Chondrocyte (in vitro differentiated cells): Measurements from ENCODE around the gene TMBIM1. TPM values are rescaled to one million over a fixed set of nuclear protein-coding genes. Genes with fewer than 3 reads are reported as not detected.

ENCODE experiments used
- DNase-seq: peaks from one replicate; pipeline ENCODE4 v3.0.0; 2021; ENCODE audit warnings: mixed read lengths, low spot score
- H3K27ac Mint-ChIP-seq: one replicate; pipeline ENCODE4 v1.8.0; 2021; ENCODE audit warnings: mild to moderate bottlenecking, moderate library complexity, mixed read lengths; ENCODE audit not compliant: unreplicated experiment
- H3K27me3 Mint-ChIP-seq: 2 replicates; pipeline ENCODE4 v1.8.0; 2021; ENCODE audit warnings: low read depth, mixed read lengths
- H3K36me3 Mint-ChIP-seq: 2 replicates; pipeline ENCODE4 v1.8.0; 2021; ENCODE audit warnings: low read depth, mixed read lengths
- H3K4me1 Mint-ChIP-seq: 2 replicates; pipeline ENCODE4 v1.8.0; 2021; ENCODE audit warnings: low read depth, mild to moderate bottlenecking, mixed read lengths
- H3K4me3 Mint-ChIP-seq: one replicate; pipeline ENCODE4 v1.8.0; 2021; ENCODE audit warnings: mild to moderate bottlenecking, moderate library complexity, mixed read lengths; ENCODE audit not compliant: unreplicated experiment
- H3K9me3 Mint-ChIP-seq: 2 replicates; pipeline ENCODE4 v1.8.0; 2021; ENCODE audit warnings: low read depth, mixed read lengths
- CTCF ChIP-seq: fragments of 200-600 bp; sonication (generic); IDR thresholded peaks from 2 replicates; pipeline ENCODE4 v1.5.0; 2021; ENCODE audit warnings: antibody characterized with exemption, mild to moderate bottlenecking, moderate library complexity
- total RNA-seq: library from RNA; stranded (reverse); gene quantifications from 3 replicates; pipeline ENCODE4 v1.2.1, GENCODE V29; 2021

The TMBIM1 gene
- total RNA-seq, 1 donor from 2014 or later: 100 TPM

DNA sequence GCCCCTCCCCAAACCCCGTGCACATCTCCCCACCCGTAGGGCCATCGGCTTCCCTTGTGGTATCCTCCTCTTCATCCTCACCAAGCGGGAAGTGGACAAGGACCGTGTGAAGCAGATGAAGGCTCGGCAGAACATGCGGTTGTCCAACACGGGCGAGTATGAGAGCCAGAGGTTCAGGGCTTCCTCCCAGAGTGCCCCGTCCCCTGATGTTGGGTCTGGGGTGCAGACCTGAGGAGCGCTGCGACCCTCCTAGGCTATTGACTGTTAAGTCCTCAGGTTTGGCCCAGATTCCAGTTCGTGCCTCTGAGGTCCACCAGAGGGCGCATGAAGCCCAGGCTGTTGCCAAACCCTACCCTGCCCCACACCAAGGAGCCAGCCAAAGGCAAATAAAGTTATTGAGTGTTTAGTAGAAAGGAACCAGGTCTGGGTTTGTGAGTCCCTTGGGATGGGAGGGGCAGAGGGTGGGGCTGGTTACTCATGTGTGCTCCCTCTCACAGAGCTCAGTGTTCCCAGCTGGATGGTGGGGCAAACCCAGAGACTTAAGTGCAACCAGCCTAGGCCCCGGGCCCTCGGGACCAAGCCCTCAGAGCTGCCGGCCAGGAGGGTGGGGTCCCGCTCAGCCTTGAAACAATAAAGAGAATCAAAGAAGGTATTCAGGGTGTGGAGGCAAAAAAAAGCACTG is 19.6 kb downstream of the TMBIM1 start:
- Mint-ChIP-seq H3K4me1 (peaks cover 37% of the 10 kb centered on the region), H3K27ac (peak overlapping the region; percentile 84), H3K4me3 (no peak overlapping the region)

DNA sequence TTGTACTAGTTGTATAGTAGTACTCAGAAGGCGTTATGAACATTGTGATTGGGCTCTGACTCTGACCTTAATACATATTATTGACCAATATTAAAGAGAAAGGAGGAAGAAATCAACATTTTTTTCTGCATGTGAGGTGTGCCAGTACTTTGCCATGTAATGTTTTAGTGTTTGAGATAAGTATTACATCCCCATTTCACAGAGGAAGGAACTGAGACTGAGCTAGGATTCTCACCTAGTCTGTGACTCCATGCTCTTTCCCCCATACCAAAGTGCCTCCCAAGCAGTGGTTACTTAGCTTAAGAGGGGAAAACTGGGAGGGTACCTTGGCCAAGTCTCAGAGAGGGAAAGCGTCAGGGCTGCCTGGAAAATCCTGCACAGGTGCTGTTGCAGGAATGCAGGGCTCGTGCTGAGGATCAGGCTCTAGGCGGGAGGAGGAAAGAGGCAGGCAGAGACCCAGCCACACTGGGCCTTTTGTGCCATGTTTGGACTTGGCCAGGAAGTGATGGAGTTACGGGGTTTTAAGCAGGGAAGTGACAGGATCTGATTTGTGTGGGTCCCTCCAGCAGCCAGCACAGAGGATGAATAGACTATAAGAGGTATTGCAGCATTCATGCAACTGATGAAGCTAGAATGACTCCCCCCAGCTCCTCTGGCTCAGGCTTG is 20.3 kb downstream of the TMBIM1 start:
- Mint-ChIP-seq H3K4me1 (peaks cover 40% of the 10 kb centered on the region), H3K27me3 (no peaks in the 10 kb centered on the region), H3K27ac (peak overlapping the region; percentile 90), H3K36me3 (peaks cover 23% of the 10 kb centered on the region), H3K9me3 (no peaks in the 10 kb centered on the region), H3K4me3 (peak overlapping the region; percentile 95)
- DNase-seq: no peak
- TF ChIP-seq CTCF: no peak

More for the DNA sequence above, 19.6 kb downstream of the TMBIM1 start:
- H3K27me3 Mint-ChIP-seq: no peaks in the 10 kb centered on the region
- TF ChIP-seq CTCF: peak; percentile 93
- no peaks in the 10 kb centered on the region for H3K9me3 Mint-ChIP-seq
- no peak for DNase-seq
- H3K36me3 Mint-ChIP-seq: peaks cover 27% of the 10 kb centered on the region

DNA sequence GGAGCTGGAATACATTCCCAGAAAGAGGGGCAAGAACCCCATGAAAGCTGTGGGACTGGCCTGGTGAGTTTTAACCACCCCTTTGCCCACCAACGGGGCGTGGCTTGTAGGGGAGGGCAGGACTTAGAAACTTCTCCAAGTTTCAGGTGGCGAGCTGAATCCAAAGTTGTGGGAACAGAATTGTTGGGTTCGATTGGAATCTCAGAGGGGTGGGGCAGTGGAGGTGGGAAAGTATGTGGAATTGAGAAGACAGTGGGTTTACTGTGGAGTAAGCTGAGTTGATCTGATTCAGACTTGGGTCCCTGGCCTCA is 20.9 kb downstream of the TMBIM1 start:
- DNase-seq: no peak

GRCh38 chr2:218270721-218271486 is 21.4 kb downstream of the TMBIM1 start:
- Mint-ChIP-seq H3K27ac (peak overlapping the region; percentile 90), H3K9me3 (no peaks in the 10 kb centered on the region), H3K4me3 (peak overlapping the region; percentile 95), H3K4me1 (peaks cover 40% of the 10 kb centered on the region), H3K27me3 (no peaks in the 10 kb centered on the region), H3K36me3 (peaks cover 20% of the 10 kb centered on the region)
- DNase-seq: no peak
- TF ChIP-seq CTCF: no peak

More for the DNA sequence above, 20.9 kb downstream of the TMBIM1 start:
- Mint-ChIP-seq H3K27ac (peak overlapping the region; percentile 90), H3K9me3 (no peaks in the 10 kb centered on the region), H3K4me3 (peak overlapping the region; percentile 95), H3K36me3 (peaks cover 19% of the 10 kb centered on the region), H3K27me3 (no peaks in the 10 kb centered on the region), H3K4me1 (peaks cover 40% of the 10 kb centered on the region)
- TF ChIP-seq CTCF: no peak
